Endothelial cell of umbilical vein (primary cell): ENCODE data around the gene C1orf146. TPM values are rescaled to one million over a fixed set of nuclear protein-coding genes. Genes with fewer than 3 reads are reported as not detected.

ENCODE experiments used
- BruUV-seq: library from RNA; stranded (reverse); fragments of 400-500 nt; replicated peaks from 2 replicates; lab custom pipeline; 2021; lab: Mats Ljungman, UMichigan
- CTCF ChIA-PET: fragments of 300-600, 350-600 bp; sonication (Branson Sonifier 250); formaldehyde crosslinking; loops from one replicate; lab custom pipeline; 2021; ENCODE audit warnings: antibody characterized with exemption, inconsistent platforms; lab: Charles Lee
- POLR2A ChIA-PET: fragments of 300-600, 350-600 bp; sonication (Branson Sonifier 250); formaldehyde crosslinking; loops from one replicate; lab custom pipeline; 2021; ENCODE audit warnings: antibody characterized with exemption, inconsistent platforms; lab: Charles Lee
- DNase-seq: peaks from one replicate; pipeline ENCODE4 v3.0.0-alpha.2; 2011; ENCODE audit warnings: low read depth, low spot score
- FAIRE-seq: peaks from 2 replicates; lab custom pipeline; 2011; peaks lifted over from hg19 to GRCh38; lab: Jason Lieb, UNC
- H2AFZ ChIP-seq: 2 replicates; pipeline ENCODE4 v1.6.0; 2012; ENCODE audit warnings: low read depth, low read length, control low read depth, inconsistent platforms
- H3K27ac ChIP-seq: 2 replicates; pipeline ENCODE4 v1.5.1; 2011; ENCODE audit warnings: low read depth, mild to moderate bottlenecking, control low read depth, low read length, moderate library complexity; ENCODE audit not compliant: insufficient read depth
- H3K27me3 ChIP-seq, 2 experiments: 2 replicates each; pipeline versions ENCODE4 v1.6.0 to v1.6.1; 2011; ENCODE audit warnings: low read length in 2 of 2, mixed read lengths in 1 of 2; ENCODE audit not compliant: control insufficient read depth in 2 of 2, insufficient read depth in 2 of 2
- H3K36me3 ChIP-seq, 2 experiments: 2 replicates in 1 of 2; 3 replicates in 1 of 2; pipeline ENCODE4 v1.5.1; 2011; ENCODE audit warnings: low read length in 2 of 2, mild to moderate bottlenecking in 1 of 2, moderate library complexity in 1 of 2; ENCODE audit not compliant: control insufficient read depth in 2 of 2, insufficient read depth in 2 of 2; ENCODE audit errors: extremely low read depth in 1 of 2
- H3K4me1 ChIP-seq: 3 replicates; pipeline ENCODE4 v1.5.1; 2011; ENCODE audit warnings: mild to moderate bottlenecking, low read length; ENCODE audit not compliant: control insufficient read depth, insufficient read depth; ENCODE audit errors: extremely low read depth
- H3K4me2 ChIP-seq: 2 replicates; pipeline ENCODE4 v1.6.1; 2011; ENCODE audit warnings: low read length, control low read depth, mixed read lengths; ENCODE audit not compliant: insufficient read depth
- H3K4me3 ChIP-seq, 3 experiments: fragments of 200-600 bp in 1 of 3; sonication (generic), shearing (Covaris generic) in 1 of 3; replicated peaks in 1 of 3; 2 replicates each; pipeline ENCODE4 v1.5.1; 2011 to 2016; ENCODE audit warnings: control low read depth in 3 of 3, low read length in 3 of 3, mild to moderate bottlenecking in 2 of 3, inconsistent platforms in 1 of 3, low read depth in 1 of 3, moderate library complexity in 1 of 3; ENCODE audit not compliant: insufficient read depth in 1 of 3
- H3K79me2 ChIP-seq: 2 replicates; pipeline ENCODE4 v1.6.0; 2012; ENCODE audit warnings: low read length, inconsistent platforms; ENCODE audit not compliant: control insufficient read depth, insufficient read depth
- H3K9ac ChIP-seq: replicated peaks from 2 replicates; pipeline ENCODE3; 2011; ENCODE audit warnings: low read length, control low read depth; ENCODE audit not compliant: insufficient read depth; ENCODE audit errors: extremely low read depth
- H3K9me1 ChIP-seq: replicated peaks from 3 replicates; pipeline ENCODE4 v1.6.0; 2011; ENCODE audit warnings: mild to moderate bottlenecking, low read length; ENCODE audit not compliant: control insufficient read depth, insufficient read depth; ENCODE audit errors: extremely low read depth
- H3K9me3 ChIP-seq: replicated peaks from 2 replicates; pipeline ENCODE4 v1.5.1; 2012; ENCODE audit warnings: low read length, inconsistent platforms; ENCODE audit not compliant: control insufficient read depth, insufficient read depth
- H4K20me1 ChIP-seq: replicated peaks from 2 replicates; pipeline ENCODE3; 2011; ENCODE audit warnings: mild to moderate bottlenecking, low read length; ENCODE audit not compliant: control insufficient read depth, insufficient read depth; ENCODE audit errors: extremely low read depth
- CTCF ChIP-seq, 2 donors: IDR thresholded peaks; 1 replicate in 1 of 2; 2 replicates in 1 of 2; pipeline ENCODE4 v1.5.1; 2011; ENCODE audit warnings: low read length in 2 of 2, mild to moderate bottlenecking in 2 of 2, moderate library complexity in 2 of 2, control low read depth in 1 of 2, inconsistent platforms in 1 of 2, low read depth in 1 of 2; ENCODE audit not compliant: insufficient read depth in 1 of 2; ENCODE audit errors: extremely low read depth in 1 of 2
- EZH2 ChIP-seq: IDR thresholded peaks from 2 replicates; pipeline ENCODE4 v1.6.1; 2012; ENCODE audit warnings: borderline replicate concordance, low read depth, mild to moderate bottlenecking, moderate library complexity, low read length, inconsistent platforms; ENCODE audit not compliant: severe bottlenecking
- FOS ChIP-seq: IDR thresholded peaks from 2 replicates; pipeline ENCODE4 v1.6.1; 2011; ENCODE audit warnings: mild to moderate bottlenecking, low read length, moderate library complexity, borderline replicate concordance; ENCODE audit not compliant: insufficient read depth
- GATA2 ChIP-seq: IDR thresholded peaks from 2 replicates; pipeline ENCODE4 v1.7.0; 2011; ENCODE audit warnings: low read depth, mild to moderate bottlenecking, moderate library complexity, mixed read lengths, low read length; ENCODE audit not compliant: insufficient read length, insufficient read depth
- JUN ChIP-seq: IDR thresholded peaks from 2 replicates; pipeline ENCODE4 v1.6.1; 2011; ENCODE audit warnings: borderline replicate concordance, low read depth; ENCODE audit not compliant: insufficient read length, insufficient read depth
- MAX ChIP-seq: IDR thresholded peaks from 2 replicates; pipeline ENCODE4 v1.6.1; 2011; ENCODE audit not compliant: insufficient read depth, insufficient read length
- MYC ChIP-seq: IDR thresholded peaks from one replicate; pipeline ENCODE4 v1.6.1; 2011; ENCODE audit warnings: mild to moderate bottlenecking, low read depth, low read length
- POLR2A ChIP-seq: IDR thresholded peaks from 2 replicates; pipeline ENCODE4 v1.6.1; 2012; ENCODE audit warnings: low read depth, mild to moderate bottlenecking, control low read depth, low read length
- POLR2AphosphoS5 ChIP-seq: IDR thresholded peaks from 2 replicates; pipeline ENCODE4 v1.6.1; 2012; ENCODE audit warnings: low read depth, mild to moderate bottlenecking, control low read depth, low read length, moderate library complexity; ENCODE audit not compliant: insufficient read depth
- dilution Hi-C: fragments of 300-500 bp; cut with MboI; formaldehyde crosslinking; loops from one replicate; pipeline ENCODE4 v1.15.0; 2019; ENCODE audit warnings: low sequenced_read_pairs; ENCODE audit not compliant: extremely low pct_ligation_motif_present
- intact Hi-C: fragments of 100-400 bp; cut with micrococcal nuclease; formaldehyde crosslinking; loops from one replicate; pipeline ENCODE4 v1.10.0; 2022
- polyA plus RNA-seq, 4 experiments: library from polyadenylated mRNA; depleted of rRNA in 3 of 4; stranded (reverse) in 3 of 4; unstranded in 1 of 4; fragments of >200 nt; gene quantifications; 2 replicates each; pipeline versions ENCODE4 v1.2.1 to v1.2.3, GENCODE V29; 2011 to 2012; ENCODE audit warnings: missing spikeins in 1 of 4
- total RNA-seq: library from RNA; stranded (reverse); gene quantifications from 2 replicates; pipeline ENCODE4 v1.2.3, GENCODE V29; 2021

C1orf146 gene
- total and polyA plus RNA-seq, 2 donors (not counting 3 experiments of a cell fraction or from before 2014, with no cell fraction given) = not detected

GRCh38 chr1:92186081-92186480 lies 31.6 kb upstream of the C1orf146 start:
- ChIA-PET CTCF (no interaction called here), POLR2A (no interaction called here)
- H3K9me1 ChIP-seq = no peaks in the 10 kb centered on the region
- intact Hi-C loops (no loop called here), dilution Hi-C loops (no loop called here)
- no peak overlapping the region for H3K4me3 ChIP-seq
- no peaks in the 10 kb centered on the region for H3K9me3 ChIP-seq
- DNase-seq (no peak), FAIRE-seq (no peak)
- BruUV-seq = no TSS peak
- no peak overlapping the region for H3K4me2 ChIP-seq
- TF ChIP-seq FOS (no peak), MYC (no peak), CTCF (IDR thresholded peaks at IDR 0.05; ENCODE audit: extremely low read depth in 1 of 2, insufficient read depth in 1 of 2, low read depth in 1 of 2, low read length in 2 of 2) (no peak), MAX (no peak), POLR2A (no peak), JUN (no peak), GATA2 (no peak), EZH2 (no peak), POLR2AphosphoS5 (no peak)
- H3K9ac ChIP-seq = no peak overlapping the region
- peaks cover 0 to 3% of the 10 kb centered on the region in 2 experiments for H3K27me3 ChIP-seq
- H4K20me1 ChIP-seq = no peaks in the 10 kb centered on the region
- H2AFZ ChIP-seq = no peak overlapping the region
- no peak overlapping the region for H3K27ac ChIP-seq
- no peaks in the 10 kb centered on the region for H3K79me2 ChIP-seq
- H3K36me3 ChIP-seq = no peaks in the 10 kb centered on the region
- no peaks in the 10 kb centered on the region for H3K4me1 ChIP-seq
